Left renal pelvis (tissue), 4 donors: ENCODE results near the gene JSRP1. TPM values are rescaled to one million over a fixed set of nuclear protein-coding genes. Genes with fewer than 3 reads are reported as not detected.

Source experiments
- DNase-seq, 4 donors: peaks; one replicate each; pipeline ENCODE4 v3.0.0-alpha.2; 2013; ENCODE audit warnings: low read depth in 4 of 4, low spot score in 3 of 4
- polyA plus RNA-seq, 4 donors: library from polyadenylated mRNA; unstranded; fragments of 120-200 nt; gene quantifications; one replicate each; pipeline ENCODE4 v1.2.1, GENCODE V29; 2013; ENCODE audit not compliant: insufficient read length in 4 of 4

The JSRP1 gene, protein sequence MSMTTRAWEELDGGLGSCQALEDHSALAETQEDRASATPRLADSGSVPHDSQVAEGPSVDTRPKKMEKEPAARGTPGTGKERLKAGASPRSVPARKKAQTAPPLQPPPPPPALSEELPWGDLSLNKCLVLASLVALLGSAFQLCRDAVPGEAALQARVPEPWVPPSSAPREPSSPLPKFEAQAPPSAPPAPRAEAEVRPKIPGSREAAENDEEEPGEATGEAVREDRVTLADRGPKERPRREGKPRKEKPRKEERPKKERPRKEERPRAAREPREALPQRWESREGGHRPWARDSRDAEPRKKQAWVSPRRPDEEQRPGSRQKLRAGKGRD
- polyA plus RNA-seq: 1 to 10 TPM in 1 of 4 donors, under 1 TPM in 3; 0.34 to 1.5 (median 0.47) TPM

DNA sequence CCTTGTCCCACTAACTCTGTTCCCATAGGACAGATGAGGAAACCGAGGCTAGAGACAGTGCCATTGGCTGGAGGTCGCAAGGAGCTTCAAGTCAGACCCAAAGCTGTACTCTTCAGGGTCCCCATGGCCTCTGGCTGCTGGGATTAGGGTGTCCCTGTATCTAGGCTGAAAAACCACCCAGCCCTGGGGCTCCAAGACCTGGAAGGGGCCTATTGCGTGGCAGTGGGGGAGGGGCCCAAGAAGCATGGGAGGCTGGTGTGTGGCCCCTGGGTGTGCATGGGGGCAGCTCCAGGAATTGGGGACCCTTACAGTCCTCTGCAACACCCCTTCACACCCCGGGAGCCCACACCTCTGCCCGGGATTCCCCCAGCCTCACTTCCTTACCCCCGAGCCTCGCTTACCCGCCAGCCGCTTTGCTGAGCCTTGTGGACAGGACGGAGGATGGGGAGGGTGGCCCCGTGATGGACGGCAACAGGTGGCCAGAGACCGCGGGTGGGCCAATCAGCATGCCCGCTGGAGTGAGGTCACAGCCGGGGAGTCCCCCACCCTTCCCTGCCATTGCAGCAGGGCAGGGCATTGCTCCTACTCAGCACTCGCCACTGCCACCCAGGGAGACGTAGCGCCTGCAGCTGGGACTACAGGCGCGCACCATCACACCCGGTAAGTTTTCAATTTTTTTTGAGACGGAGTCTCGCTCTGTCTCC lies at the start of gene JSRP1:
TSS of gene JSRP1 (minus strand) at position 436 of the 704 bp plus-strand sequence. CDS start 1,103 bp downstream, outside the sequence.
- no peak for DNase-seq

- DNase-seq: no peak
Measured at GRCh38 chr19:2305452-2306280, 49.4 kb upstream of the JSRP1 start.

- no peak for DNase-seq
Measured at GRCh38 chr19:2303211-2303798, 47.1 kb upstream of the JSRP1 start.

DNA sequence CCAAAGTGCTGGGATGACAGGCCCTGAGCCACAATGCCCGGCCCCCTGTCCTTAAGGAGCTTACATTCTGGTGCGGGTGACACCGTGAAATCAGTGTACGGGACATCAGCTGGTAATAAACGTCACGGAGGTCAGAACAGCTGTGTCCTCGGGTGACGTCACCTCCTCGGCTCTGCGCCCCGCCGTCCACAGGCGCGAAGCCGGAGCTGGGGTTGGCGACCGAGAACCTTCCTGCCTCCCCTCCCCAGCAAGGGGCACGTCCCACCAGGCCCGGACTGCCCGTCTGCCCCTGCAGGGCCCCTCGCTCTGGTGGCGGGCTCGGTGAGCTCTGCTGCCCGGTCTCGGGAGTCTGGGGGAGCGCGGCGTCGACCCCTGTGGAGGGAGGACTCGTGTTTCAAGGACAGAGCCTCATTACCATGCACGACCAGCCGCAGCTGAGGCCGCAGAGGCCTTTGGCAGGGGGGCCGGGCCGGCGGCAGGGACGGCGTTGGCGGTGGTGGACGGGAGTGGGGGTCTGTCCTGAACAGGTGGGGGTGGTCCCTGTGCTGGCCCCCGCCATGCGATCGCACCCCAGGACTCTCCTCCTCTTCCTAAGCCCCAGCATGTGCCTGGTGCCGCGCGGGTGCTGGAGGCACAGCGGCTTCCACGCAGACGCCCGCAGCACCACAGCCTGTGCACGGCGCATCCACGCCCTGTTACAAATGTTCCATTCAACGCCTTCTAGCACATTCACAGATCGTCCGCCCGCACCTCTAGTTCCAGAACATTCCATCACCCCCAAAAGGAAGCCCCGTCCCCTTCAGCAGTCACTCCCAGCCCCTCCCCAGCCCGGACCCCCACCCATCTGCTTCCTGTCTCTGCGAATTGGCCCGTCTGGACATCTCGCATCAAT lies 46.3 kb upstream of the JSRP1 start:
- no peak for DNase-seq

GRCh38 chr19:2300533-2300932 lies 44.3 kb upstream of the JSRP1 start:
- no peak for DNase-seq

- DNase-seq: no peak
Measured at GRCh38 chr19:2296141-2296540, 39.9 kb upstream of the JSRP1 start.

DNA sequence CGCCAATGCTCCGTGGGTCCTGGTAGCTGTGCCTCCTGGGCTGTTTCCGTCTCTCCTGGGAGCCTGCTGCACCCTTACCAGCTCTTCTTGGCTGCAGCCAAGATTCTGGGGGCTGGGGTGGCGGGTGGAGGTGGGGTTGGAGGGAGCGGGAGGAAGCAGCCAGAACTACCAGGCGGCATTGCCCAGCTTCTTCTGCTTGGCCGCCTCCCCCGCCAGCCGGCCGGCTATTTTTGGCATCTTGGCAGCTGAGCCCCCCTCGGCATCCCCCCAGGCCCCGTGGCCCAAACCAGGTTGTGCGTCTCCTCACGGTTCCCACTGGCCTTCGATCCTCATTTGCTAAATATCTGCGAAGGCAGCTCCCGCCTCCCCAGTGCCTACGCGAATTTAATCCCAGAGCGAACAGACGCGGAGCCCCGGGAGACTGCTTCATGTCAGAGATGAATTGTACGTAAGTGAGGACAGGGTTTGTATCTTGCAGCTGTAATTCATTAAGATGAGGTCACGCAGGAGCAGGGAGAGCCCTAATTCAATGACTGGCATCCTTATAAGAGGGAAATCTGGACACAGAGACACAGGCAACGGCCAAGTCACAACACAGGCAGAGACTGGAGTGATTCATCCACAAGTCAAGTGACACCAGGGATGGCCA lies 38.6 kb upstream of the JSRP1 start:
- no peak for DNase-seq

DNA sequence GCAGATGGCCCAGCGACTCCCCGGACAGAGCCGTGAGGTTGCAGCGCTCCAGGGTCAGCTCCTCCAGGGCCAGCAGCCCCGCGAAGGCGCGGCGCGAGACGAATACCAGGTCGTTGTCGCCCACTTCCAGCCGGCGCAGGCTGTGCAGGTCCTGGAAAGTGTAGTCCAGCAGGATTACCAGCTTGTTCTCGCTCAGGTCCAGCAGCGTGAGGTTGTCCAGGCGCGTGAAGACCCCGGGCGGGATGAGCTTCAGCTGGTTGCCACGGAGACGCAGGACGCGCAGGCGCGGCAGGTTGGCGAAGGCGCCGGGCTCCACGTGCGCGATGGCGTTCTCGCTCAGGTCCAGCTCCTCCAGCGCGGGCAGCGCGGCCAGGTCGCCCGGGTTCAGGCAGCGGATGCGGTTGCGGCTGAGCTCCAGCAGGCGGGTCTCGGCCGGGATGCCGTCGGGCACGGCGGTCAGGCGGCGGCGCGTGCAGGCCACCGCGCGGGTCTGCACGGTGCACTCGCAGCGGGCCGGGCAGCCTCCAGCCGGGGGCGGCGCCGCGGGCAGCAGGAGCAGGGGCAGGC lies 35.1 kb upstream of the JSRP1 start:
- no peak for DNase-seq

DNA sequence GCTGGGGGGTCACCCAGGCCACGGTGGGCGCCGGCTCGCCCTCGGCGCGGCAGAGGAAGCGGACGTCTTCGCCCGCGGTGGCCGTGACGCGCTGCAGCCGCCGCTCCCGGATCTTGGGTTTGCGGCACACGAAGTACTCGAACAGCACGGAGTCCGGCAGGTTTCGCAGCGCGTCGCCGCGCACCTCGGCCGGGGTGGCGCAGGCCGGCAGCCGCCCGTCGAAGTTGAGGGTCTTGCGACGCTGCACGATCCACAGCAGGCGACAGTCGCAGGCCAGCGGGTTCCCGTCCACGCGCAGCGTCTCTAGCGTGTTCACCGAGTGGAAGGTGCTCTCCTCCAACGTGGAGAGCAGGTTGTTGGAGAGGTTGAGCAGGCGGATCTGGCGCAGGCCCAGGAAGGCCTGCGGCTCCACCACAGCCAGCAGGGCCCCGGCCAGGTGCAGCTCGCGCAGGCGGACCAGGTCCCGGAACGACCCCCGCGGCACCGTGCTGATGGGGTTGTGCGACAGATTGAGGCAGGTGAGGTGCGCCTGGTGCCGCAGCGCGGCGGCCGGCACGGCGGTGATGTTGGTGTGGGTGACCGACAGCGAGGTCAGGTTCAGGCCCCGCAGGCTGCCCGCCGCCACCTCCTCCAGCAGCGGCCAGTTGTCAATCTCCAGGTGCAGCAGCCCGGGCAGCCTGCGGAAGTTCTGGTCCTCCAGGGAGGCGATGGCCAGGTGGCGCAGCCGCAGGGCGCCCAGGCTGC lies 34.4 kb upstream of the JSRP1 start:
- DNase-seq: no peak

GRCh38 chr19:2289714-2290435 lies 33.7 kb upstream of the JSRP1 start:
- DNase-seq: no peak

GRCh38 chr19:2288818-2289713 lies 32.8 kb upstream of the JSRP1 start:
- no peak for DNase-seq

DNA sequence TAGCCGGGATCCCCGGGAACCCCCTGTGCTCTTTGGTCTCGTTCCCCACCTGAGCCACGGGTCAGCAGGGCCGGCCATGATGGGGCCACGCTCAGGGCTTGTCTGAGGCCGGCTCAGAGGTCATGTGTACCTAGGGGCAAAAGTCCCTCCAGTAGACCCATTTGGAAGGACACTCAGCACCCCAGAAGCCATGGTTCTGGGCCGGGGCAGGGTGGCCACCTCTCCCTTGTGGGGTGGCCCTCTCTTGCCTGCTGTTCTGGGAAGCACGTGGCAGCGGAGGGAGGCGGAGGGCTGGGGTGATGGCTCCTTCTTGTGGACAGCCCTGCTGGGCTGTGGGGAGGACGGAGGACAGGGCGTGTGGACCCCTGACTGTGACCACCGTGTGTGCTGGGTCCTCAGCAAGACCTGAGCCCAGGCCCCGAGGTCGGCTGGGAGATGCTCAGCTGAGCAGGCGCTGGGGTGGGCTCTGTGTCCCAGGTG lies 32.2 kb upstream of the JSRP1 start:
- DNase-seq: no peak

DNA sequence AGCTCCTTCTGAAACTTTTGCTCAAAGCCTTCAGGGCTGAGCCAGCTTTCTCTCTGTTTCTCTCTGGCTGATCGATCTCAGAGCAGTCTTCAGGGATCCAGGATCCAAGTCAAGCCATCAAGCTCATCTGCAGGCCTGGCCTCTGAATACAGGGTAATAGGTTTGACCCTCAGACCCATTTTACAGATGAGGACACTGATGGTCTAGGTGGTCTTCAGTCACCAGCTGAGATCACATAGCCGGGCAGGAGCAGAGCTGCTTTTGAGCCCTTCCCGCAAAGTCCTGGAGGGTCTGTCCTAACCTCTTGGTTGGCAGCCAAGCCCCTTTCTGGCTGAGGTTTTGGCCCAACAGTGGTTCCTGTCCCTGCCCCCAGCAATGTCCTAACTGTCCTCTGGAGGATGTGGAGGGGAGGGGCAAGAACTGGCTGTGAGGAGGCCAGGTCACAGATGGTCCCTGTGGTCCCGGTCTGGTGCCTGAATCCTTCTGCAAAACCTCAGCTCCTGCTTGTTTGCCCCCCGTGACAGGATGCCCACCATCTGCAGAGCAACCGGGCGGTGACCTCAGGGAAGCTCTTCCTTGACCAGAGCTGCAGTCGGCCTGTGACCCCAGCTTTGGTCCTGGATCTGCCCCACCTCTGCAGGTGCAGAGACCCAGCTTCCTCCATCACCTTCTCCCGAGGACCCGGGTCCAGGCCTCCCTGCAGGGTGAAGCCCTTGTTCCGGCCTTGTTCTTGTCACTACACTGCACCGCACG lies 31.5 kb upstream of the JSRP1 start:
- DNase-seq: no peak

DNA sequence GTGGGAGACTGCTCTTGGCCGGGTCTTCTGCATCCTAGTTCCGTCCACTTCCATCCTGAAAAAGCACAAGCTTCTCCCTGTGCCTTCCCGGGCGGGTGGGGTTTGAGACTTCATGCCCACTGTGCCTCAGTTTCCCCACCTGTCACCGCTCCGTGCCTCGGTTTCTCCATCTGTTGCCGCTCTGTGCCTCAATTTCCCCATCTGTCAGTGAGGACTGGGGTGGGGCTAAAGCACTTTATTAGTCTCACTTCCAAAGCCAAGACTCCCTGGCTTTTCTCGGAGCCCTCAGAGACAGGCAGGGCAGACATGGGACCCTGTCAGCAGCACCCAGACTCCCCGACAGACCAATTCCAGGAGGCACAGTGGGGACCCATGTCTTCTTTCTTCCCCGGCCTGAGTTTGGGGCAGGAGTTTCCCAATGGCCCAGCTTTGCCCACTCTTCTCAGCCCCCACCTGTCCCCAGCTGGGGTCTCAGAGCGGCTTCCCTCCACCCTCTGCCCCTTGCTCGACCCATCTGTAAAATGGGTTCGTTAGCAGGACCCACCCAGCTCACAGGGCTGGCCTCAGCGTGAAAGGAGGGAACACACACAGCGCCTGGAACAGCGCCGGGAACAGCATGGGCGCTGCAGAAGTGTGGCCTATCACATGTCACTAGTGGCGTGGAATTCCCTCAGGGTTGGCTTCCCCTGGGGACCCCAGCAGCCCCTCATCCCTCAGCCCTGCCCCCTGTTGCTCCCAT lies 30.4 kb upstream of the JSRP1 start:
- DNase-seq: no peak
